DMS153 treated with DMSO at 0.1 percent for 48 hours (cell line): Measurements from ENCODE around the gene PREPL.
A peak's percentile ranks its signal among the peaks of the same experiment; 100 is the strongest.

Experiments used
- DNase-seq: peaks from one replicate; lab custom pipeline; 2025; ENCODE audit not compliant: unreplicated experiment; lab: John Stamatoyannopoulos, UW

The PREPL gene

GRCh38 chr2:44297431-44297830 is 63.9 kb downstream of the PREPL start:
- no peak for DNase-seq

- DNase-seq, result no peak
Observed at GRCh38 chr2:44296653-44297052, 64.6 kb downstream of the PREPL start.

GRCh38 chr2:44295633-44296359 is 65.5 kb downstream of the PREPL start:
- DNase-seq, result peak; percentile 7

GRCh38 chr2:44295113-44295512 is 66.2 kb downstream of the PREPL start:
- no peak for DNase-seq

GRCh38 chr2:44291281-44292248 is 69.7 kb downstream of the PREPL start:
- DNase-seq, result peak; percentile 14

- DNase-seq, result no peak
Observed at GRCh38 chr2:44290261-44290660, 71.0 kb downstream of the PREPL start.

GRCh38 chr2:44286884-44287638 is 74.2 kb downstream of the PREPL start:
- no peak for DNase-seq

GRCh38 chr2:44286119-44286883 is 75.0 kb downstream of the PREPL start:
- DNase-seq, result no peak

GRCh38 chr2:44285174-44285573 is 76.1 kb downstream of the PREPL start:
- DNase-seq, result no peak

GRCh38 chr2:44283116-44283666 is 78.1 kb downstream of the PREPL start:
- DNase-seq, result no peak

GRCh38 chr2:44280869-44281268 is 80.4 kb downstream of the PREPL start:
- no peak for DNase-seq

GRCh38 chr2:44277541-44277940 is 83.8 kb downstream of the PREPL start:
- no peak for DNase-seq

GRCh38 chr2:44275927-44276303 is 85.4 kb downstream of the PREPL start:
- DNase-seq, result no peak

- no peak for DNase-seq
Observed at GRCh38 chr2:44273596-44273995, 87.7 kb downstream of the PREPL start.

GRCh38 chr2:44273076-44273475 is 88.2 kb downstream of the PREPL start:
- no peak for DNase-seq

- no peak for DNase-seq
Observed at GRCh38 chr2:44271296-44271695, 90.0 kb downstream of the PREPL start.

GRCh38 chr2:44269831-44270230 is 91.5 kb downstream of the PREPL start:
- no peak for DNase-seq

- no peak for DNase-seq
Observed at GRCh38 chr2:44267796-44268648, 93.3 kb downstream of the PREPL start.
